Smooth muscle cell of the brain vasculature (primary cell): ENCODE results near the gene TGFBI.

Source experiments
- DNase-seq: peaks from one replicate; pipeline ENCODE4 v3.0.0-alpha.2; 2012; ENCODE audit warnings: low read depth, low spot score

The TGFBI gene

GRCh38 chr5:136025900-136026299, 2.9 kb upstream of the TGFBI start:
- DNase-seq: no peak

DNA sequence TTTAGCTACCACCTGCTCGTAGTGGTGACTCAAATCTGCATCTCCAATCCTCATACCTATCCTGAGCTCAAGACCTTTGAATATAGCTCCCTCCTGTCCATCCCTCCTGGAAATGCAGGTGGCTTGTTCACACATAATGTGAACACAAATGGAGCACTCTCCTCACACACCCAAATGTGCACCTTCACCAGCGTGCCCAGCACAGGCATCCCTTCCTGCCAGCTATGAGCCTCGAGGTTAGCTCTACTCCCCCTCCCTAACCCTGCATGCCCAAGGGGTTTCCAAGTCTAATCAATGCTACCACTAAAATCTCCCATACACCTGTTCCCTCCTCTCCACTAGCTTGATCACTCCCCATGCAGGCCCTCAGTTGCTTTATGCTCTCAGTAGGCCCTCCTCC, 2.2 kb upstream of the TGFBI start:
- DNase-seq: no peak

GRCh38 chr5:136027311-136027710, 1.5 kb upstream of the TGFBI start:
- no peak for DNase-seq

- no peak for DNase-seq
Measured at GRCh38 chr5:136028090-136028489, 698 bp upstream of the TGFBI start.

DNA sequence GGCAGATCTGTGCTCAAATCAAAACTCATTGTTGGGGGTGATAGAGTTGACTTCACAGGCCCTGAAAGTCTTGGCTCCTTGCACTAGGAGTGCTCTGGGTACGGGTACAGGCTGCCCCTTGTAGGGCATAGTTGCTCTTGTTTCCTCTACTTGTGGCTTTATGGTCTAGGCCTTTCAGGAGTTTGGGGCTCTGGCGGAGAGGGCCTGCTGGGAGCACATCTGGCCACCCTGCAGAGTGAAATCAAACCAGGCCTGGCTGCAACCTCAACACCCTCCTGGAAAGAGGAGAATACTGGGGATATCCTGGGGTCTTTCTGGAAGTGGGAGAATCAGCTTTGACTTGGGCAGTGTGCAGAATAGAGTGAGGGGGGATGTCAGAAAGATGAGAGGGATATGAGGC, 1.5 kb downstream of the TGFBI start:
- no peak for DNase-seq

- no peak for DNase-seq
Measured at GRCh38 chr5:136030956-136031611, 2.3 kb downstream of the TGFBI start.

DNA sequence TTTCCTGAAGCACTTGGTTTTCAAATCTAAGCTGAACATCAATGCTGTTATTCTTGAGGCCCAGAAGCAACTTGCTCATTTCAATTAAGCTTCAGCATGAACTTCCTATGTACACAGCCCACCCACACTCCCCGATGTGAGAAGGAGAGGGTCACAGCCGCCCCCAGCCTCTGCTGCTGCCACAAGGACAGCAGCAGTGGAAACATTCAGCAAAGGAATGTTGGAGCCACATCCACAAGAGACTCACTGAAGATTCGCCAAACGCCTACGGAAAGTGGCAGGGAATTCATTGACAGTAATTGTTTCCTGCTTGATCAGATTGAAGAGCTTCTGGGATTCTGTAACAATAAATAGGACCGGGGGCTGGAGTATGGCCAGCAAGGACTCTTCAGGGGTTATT, 2.9 kb downstream of the TGFBI start:
- no peak for DNase-seq

- no peak for DNase-seq
Measured at GRCh38 chr5:136032564-136032963, 3.8 kb downstream of the TGFBI start.

- no peak for DNase-seq
Measured at GRCh38 chr5:136033234-136033633, 4.4 kb downstream of the TGFBI start.

DNA sequence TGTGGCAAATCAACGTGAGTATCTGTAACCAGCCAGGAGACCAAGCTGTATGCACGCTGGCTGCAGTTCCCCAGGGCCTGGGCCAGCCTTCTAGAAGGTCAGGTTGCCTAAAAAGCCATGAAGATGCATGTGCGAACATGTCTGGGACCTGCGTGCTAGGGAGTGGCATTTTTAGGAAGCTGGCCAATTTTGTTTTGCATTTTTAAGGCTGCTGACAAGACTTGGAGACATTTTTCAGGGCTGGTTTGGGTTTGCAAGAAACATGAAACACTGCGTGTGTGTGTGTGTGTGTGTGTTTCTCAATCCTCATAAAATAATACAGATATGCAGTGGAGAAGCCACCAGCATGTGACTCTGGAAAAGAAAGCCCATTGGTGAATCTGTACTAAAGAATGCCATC, 5.1 kb downstream of the TGFBI start:
- no peak for DNase-seq

GRCh38 chr5:136034492-136034891, 5.7 kb downstream of the TGFBI start:
- DNase-seq: no peak

GRCh38 chr5:136034984-136035383, 6.2 kb downstream of the TGFBI start:
- DNase-seq: no peak

- DNase-seq: no peak
Measured at GRCh38 chr5:136035837-136036236, 7.0 kb downstream of the TGFBI start.

DNA sequence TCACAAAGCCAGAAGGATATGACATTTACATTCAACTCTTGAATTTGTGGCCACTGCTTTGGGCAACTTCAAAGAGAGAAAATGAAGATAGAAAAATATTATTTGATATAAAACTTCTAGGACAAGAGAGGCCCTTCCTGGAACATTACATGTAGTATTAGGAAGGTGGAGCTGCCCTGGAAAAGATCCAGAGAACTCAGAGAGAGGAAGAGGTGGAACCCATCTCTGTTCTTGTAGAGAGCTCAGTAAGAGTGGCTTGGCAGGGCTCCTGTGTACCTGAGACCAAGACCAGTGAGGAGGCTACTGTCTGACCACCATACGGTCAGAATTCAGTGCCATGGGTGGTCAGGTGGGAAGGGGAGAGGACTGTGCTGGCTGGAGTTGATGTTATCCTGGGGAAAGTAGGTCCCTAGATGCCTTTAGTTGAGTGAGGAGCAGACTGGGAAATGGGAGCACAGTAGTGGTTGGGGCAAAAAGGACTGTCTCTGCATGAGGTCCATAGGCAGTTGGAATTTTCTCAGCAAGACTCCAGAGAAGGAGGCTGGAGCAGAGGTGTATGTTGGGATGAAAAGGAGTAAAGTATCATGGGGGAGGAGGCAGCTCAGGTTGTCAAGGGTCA, 7.6 kb downstream of the TGFBI start:
- DNase-seq: no peak

- DNase-seq: no peak
Measured at GRCh38 chr5:136037001-136037705, 8.4 kb downstream of the TGFBI start.

DNA sequence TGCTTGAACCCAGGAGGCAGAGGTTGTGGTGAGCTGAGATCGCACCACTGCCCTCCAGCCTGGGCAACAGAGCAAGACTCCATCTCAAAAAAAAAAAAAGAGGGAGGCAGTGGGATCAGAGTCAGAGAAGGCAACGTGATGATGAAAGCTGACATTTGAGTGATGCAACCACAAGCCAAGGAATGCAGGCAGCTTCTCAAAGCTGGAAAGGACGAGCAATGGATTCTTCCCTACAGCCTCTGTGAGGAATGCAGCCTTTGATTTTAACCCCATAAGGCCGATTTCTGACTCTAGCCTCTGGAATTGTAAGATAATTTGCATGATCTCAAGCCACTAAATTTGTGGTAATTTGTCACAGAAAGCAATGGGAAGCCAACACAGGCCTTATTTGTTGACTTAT, 9.8 kb downstream of the TGFBI start:
- no peak for DNase-seq

GRCh38 chr5:136039202-136039601, 10.4 kb downstream of the TGFBI start:
- no peak for DNase-seq

DNA sequence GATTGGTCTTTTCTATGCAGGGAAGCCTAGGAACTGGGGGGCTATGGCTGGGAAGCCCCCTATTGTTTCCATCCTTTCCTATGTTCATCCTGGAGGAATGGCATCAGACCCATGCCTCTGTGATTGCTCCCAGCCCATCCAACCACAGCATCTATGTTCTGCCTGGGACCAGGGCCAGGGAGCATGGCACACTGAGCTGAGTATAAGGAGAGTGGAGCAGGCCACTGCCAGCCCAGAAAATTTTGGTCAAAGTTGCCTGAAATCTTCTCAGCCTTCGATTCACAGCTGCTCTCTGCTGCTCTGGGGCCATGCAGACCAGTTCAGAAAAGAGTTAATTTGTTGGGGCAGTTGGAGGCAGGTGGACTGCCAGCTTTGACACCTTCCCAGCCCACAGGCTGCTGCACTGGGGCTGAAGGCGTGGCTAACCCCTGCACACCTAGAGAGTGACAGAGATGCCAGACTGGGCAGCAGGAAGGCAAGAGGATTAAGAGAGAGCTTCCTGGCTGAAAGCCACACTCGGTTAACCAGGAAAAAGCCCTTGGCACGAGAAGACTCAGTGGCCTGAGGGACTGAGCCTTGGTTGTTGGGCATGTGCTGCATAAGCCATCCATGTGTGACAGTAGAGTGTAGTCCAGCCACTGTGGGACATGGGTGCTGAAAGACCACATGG, 12.1 kb downstream of the TGFBI start:
- no peak for DNase-seq

DNA sequence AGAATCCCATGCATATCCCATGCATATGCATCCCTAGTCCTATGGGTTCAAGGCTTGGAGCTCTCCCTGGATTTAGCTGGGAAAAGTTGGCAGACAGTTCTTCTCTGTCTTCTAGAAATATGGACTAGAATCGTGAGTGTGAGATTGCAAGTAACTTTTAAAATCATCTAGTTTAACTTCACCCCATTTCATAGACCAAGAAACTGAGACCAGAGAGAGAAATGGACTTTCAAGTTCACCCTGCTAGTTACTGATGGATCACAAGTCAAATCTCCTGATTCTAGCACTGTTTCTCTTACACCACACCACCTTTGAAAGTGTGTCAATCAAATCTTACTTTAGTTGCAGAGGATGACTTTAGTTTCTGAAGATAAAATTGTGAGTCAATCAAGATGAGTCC, 13.4 kb downstream of the TGFBI start:
- no peak for DNase-seq

DNA sequence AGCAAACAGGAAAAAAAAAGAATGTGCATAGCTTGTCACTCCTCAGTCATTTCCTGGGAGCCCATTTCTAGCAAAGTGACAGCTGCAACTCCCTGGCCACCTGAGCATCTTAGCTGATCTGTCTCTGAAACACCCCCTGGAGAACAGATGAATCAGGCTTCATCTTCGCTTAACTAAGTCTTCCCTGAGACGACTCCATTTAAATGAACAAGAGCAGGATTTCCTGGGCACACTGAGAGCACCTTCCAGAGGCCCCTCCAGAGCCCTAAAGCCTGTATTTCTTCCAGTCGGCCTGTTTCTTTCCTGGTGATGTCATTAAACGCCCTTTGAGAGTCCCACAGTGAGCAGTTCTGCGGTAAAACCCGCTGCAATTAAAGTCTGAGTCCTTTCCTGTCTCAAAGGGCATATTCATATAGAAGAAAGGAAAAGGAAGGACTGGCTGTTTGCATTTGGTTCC, 13.9 kb downstream of the TGFBI start:
- DNase-seq: no peak

DNA sequence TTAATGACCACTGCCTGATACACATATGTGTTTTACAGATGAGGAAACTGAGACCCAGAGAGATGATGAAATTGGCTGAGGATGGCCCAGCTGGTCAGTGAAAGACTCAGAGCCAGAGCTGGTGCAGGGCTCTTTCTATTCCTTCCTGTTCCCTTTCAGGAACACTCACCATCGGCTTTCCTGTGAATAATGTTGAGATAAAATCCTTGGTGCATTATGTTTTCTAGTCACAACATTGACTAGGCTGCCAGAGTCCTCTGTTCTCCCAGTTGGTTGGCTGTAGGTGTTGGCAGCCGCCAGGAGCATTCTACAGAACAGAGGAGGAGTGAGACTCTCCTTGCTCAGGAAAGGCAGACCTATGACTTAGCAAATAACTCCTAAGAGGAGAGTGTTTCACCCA, 14.8 kb downstream of the TGFBI start:
- DNase-seq: no peak

DNA sequence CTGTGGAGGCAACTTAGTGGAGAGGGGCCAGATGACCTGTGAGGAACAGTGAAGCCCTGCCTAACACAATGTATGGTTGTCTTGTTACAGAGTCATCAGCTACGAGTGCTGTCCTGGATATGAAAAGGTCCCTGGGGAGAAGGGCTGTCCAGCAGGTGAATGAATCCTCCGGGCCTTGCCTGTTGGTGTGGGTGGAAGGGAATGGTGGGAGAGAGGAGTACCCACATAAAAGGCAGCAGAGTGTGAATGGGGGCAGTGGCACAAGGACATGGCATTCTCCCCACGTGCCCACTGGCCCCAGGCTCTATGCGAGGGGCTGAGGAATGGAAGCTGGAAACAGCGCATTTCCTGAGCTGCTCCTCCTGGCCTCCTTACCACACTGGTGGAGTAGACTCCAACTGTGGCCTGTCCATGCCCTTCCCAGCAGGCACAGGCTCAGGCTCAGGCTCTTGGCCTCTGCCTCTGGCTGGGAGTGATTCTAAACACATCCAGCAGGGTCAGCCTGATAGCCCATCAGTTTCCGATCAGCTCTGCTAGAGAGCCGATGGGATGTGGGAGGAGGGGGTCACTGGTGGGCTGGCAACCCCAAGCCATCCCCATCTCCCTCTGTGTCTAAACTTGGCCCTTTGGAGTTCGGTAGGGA, 15.3 kb downstream of the TGFBI start:
- no peak for DNase-seq
